ENCODE data around the gene ASAH2. TPM values are rescaled to one million over a fixed set of nuclear protein-coding genes. Genes with fewer than 3 reads are reported as not detected.

ASAH2 gene
- total and polyA plus RNA-seq, 2 of the 8 experiments (the other 6 are each of a cell fraction or from before 2014, with no cell fraction given), result 1.2 to 3.1 TPM

DNA sequence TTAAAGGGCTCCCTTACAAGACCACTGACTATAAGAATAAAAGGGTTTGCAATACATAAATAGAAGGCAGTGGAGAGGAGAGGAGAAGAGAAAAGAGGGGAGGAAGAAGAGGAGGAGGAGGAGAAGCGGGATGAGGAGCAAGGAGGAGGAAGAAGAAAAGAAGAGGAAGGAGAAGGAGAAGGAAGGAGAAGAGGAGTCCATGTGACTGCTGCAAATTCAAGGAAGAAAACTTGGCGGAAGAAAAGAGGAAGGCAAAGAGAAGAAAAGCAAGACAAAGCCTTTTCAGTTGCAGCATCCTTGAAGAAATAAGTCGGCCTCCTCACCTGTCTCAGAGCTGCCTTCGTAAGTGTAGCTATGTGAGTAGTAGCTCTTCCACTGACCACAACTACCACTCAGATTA lies 22.6 kb downstream of the ASAH2 start:
- H2BK5ac ChIP-seq (ENCODE audit: low read depth, low read length), result no peak overlapping the region
- H2BK120ac ChIP-seq (replicated peaks; ENCODE audit: low read depth, low read length), result no peak overlapping the region
- no peak overlapping the region for H3K27ac ChIP-seq (ENCODE audit: low read depth, low read length)
- no peaks in the 10 kb centered on the region for H3K79me2 ChIP-seq (ENCODE audit: control insufficient read depth in 1 of 2, insufficient read depth in 2 of 2, low read length in 2 of 2)
- no peaks in the 10 kb centered on the region; the same call in 1 of the 2 replicates for H3K23me2 ChIP-seq (ENCODE audit: low read depth, low read length)
- no peak overlapping the region for H3K4me3 ChIP-seq (ENCODE audit: extremely low read depth in 1 of 4, insufficient read depth in 2 of 4, low read depth in 3 of 4, low read length in 4 of 4)
- H4K8ac ChIP-seq (ENCODE audit: extremely low read depth, insufficient read depth, low read length), result no peak overlapping the region
- no peak overlapping the region for H3K4me2 ChIP-seq (ENCODE audit: insufficient read depth in 1 of 2, low read depth in 2 of 2, low read length in 2 of 2)
- no peak overlapping the region for H2AFZ ChIP-seq (ENCODE audit: low read length)
- TF ChIP-seq POLR2AphosphoS5 (IDR thresholded peaks at IDR 0.05; ENCODE audit: low read depth, low read length), result no peak
- TF ChIP-seq BACH1 (IDR thresholded peaks at IDR 0.05; ENCODE audit: low read length), result no peak
- TF ChIP-seq SAP30 (IDR thresholded peaks at IDR 0.05; ENCODE audit: insufficient read depth, insufficient replicate concordance, low read length), result no peak
- no peak for TF ChIP-seq ASH2L (IDR thresholded peaks at IDR 0.05; ENCODE audit: low read length)
- no peak for TF ChIP-seq POU5F1 (IDR thresholded peaks at IDR 0.05; ENCODE audit: low read depth, low read length)
- TF ChIP-seq FOSL1 (IDR thresholded peaks at IDR 0.05; ENCODE audit: insufficient read depth, low read depth, low read length), result no peak
- TF ChIP-seq MAFK (IDR thresholded peaks at IDR 0.05; ENCODE audit: low read depth, low read length), result no peak
- no peak for TF ChIP-seq RAD21 (IDR thresholded peaks at IDR 0.05 in 1 of 2, conservative IDR thresholded peaks at IDR 0.05 in 1 of 2; ENCODE audit: low read depth in 2 of 2, low read length in 2 of 2)
- TF ChIP-seq HDAC6 (IDR thresholded peaks at IDR 0.05; ENCODE audit: low read depth, low read length), result no peak
- H3K36me3 ChIP-seq (ENCODE audit: control insufficient read depth in 2 of 4, insufficient read depth in 4 of 4, low read length in 3 of 4), result no peaks in the 10 kb centered on the region
- no peak overlapping the region for H2BK20ac ChIP-seq (ENCODE audit: low read length)
- H3K79me1 ChIP-seq (ENCODE audit: low read depth, low read length), result no peaks in the 10 kb centered on the region
- H3K18ac ChIP-seq (ENCODE audit: extremely low read depth, low read length), result no peak overlapping the region
- H3K9ac ChIP-seq (replicated peaks in 1 of 4; ENCODE audit: extremely low read depth in 1 of 4, low read depth in 3 of 4, low read length in 3 of 4), result no peak overlapping the region
- whole genome bisulfite sequencing, 2 experiments (ENCODE audit: extremely low coverage in 1 of 2, insufficient coverage in 1 of 2, insufficient read length in 1 of 2, insufficient replicate concordance in 2 of 2, low coverage in 1 of 2, low lambda C conversion rate in 2 of 2, missing lambda C conversion rate in 1 of 2), result 93% methylated on average over 4 of the region's 4 CpGs; no CpG with 5 or more reads in 1 of the 2 experiments
- no peaks in the 10 kb centered on the region for H4K20me1 ChIP-seq (replicated peaks in 1 of 2; ENCODE audit: control insufficient read depth in 1 of 2, insufficient read depth in 2 of 2, low read length in 2 of 2)
- no peak overlapping the region for H2AK5ac ChIP-seq (ENCODE audit: low read depth, low read length)
- no peak overlapping the region for H3K23ac ChIP-seq (ENCODE audit: insufficient read length)
- no peak overlapping the region for H2BK15ac ChIP-seq (ENCODE audit: low read length)
- no peak overlapping the region for H3K4ac ChIP-seq (replicated peaks; ENCODE audit: insufficient read length, low read depth, low read length)
- no peak overlapping the region for H4K5ac ChIP-seq (ENCODE audit: insufficient read length, low read depth, low read length)
- H3K4me1 ChIP-seq (replicated peaks in 1 of 4; ENCODE audit: control insufficient read depth in 3 of 4, insufficient read depth in 4 of 4, low read length in 3 of 4), result no peaks in the 10 kb centered on the region
- no peak overlapping the region for H3K14ac ChIP-seq (ENCODE audit: insufficient read length)
- FAIRE-seq (no peak), DNase-seq (ENCODE audit: low read depth in 1 of 2, low spot score in 2 of 2) (no peak)
- CTCF ChIA-PET (ENCODE audit: partially characterized antibody), result no interaction called here
- POLR2A ChIA-PET (ENCODE audit: partially characterized antibody), result no interaction called here
- no peaks in the 10 kb centered on the region for H3K27me3 ChIP-seq (replicated peaks in 1 of 4; ENCODE audit: control insufficient read depth in 3 of 4, extremely low read depth in 1 of 4, insufficient read depth in 3 of 4, low read length in 3 of 4)
- no peak overlapping the region for H3K56ac ChIP-seq (replicated peaks; ENCODE audit: insufficient read length, low read depth, low read length)
- H2BK12ac ChIP-seq (ENCODE audit: low read depth, low read length), result no peak overlapping the region
- no peaks in the 10 kb centered on the region for H3K9me3 ChIP-seq (ENCODE audit: insufficient read depth in 2 of 2, low read depth in 1 of 2, low read length in 1 of 2)
- no peak overlapping the region for H4K91ac ChIP-seq (replicated peaks; ENCODE audit: insufficient read length, low read length)
